HG03108 (cell line): ENCODE measurements around the gene NID1.
"Not testable (repeated sequence)": the region's sequence is repeated elsewhere in the genome, so short reads cannot be mapped to it uniquely, and the experiment has no call there.

Experiments
- ATAC-seq: cut with Tn5 transposase; IDR thresholded peaks from one replicate; pipeline ENCODE4 v1.9.1; 2021; ENCODE audit warnings: moderate library complexity; ENCODE audit not compliant: unreplicated experiment

Gene NID1

GRCh38 chr1:235972311-235972689 lies 92.6 kb downstream of the NID1 start:
- peak; percentile 39 for ATAC-seq

GRCh38 chr1:235971571-235972310 lies 93.1 kb downstream of the NID1 start:
- peak; percentile 88 for ATAC-seq

- ATAC-seq = no peak
Observed at GRCh38 chr1:235971020-235971419, 93.9 kb downstream of the NID1 start.

GRCh38 chr1:235968831-235969230 lies 96.1 kb downstream of the NID1 start:
- ATAC-seq = no peak

- ATAC-seq = not testable (repeated sequence)
Observed at GRCh38 chr1:235966134-235966533, 98.8 kb downstream of the NID1 start.

GRCh38 chr1:235960809-235961208 lies 104.1 kb downstream of the NID1 start:
- ATAC-seq = no peak

GRCh38 chr1:235958021-235958420 lies 106.9 kb downstream of the NID1 start:
- ATAC-seq = no peak

- no peak for ATAC-seq
Observed at GRCh38 chr1:235955777-235956176, 109.1 kb downstream of the NID1 start.

- ATAC-seq = peak; percentile 97
Observed at GRCh38 chr1:235954306-235955283, 110.3 kb downstream of the NID1 start.

GRCh38 chr1:235953801-235954200 lies 111.1 kb downstream of the NID1 start:
- no peak for ATAC-seq

GRCh38 chr1:235952950-235953615 lies 111.8 kb downstream of the NID1 start:
- ATAC-seq = no peak

- ATAC-seq = no peak
Observed at GRCh38 chr1:235951661-235952060, 113.2 kb downstream of the NID1 start.

- ATAC-seq = no peak
Observed at GRCh38 chr1:235950318-235950717, 114.6 kb downstream of the NID1 start.

- ATAC-seq = no peak
Observed at GRCh38 chr1:235948774-235949427, 116.0 kb downstream of the NID1 start.

- no peak for ATAC-seq
Observed at GRCh38 chr1:235947989-235948388, 116.9 kb downstream of the NID1 start.

GRCh38 chr1:235946571-235946981 lies 118.3 kb downstream of the NID1 start:
- peak; percentile 53 for ATAC-seq

- ATAC-seq = peak; percentile 51
Observed at GRCh38 chr1:235945775-235946570, 118.9 kb downstream of the NID1 start.

GRCh38 chr1:235943581-235944114 lies 121.2 kb downstream of the NID1 start:
- ATAC-seq = no peak

- ATAC-seq = no peak
Observed at GRCh38 chr1:235942979-235943575, 121.8 kb downstream of the NID1 start.

- ATAC-seq = no peak
Observed at GRCh38 chr1:235942625-235942934, 122.3 kb downstream of the NID1 start.
